ENCODE results near the gene FOXO3.

DNA sequence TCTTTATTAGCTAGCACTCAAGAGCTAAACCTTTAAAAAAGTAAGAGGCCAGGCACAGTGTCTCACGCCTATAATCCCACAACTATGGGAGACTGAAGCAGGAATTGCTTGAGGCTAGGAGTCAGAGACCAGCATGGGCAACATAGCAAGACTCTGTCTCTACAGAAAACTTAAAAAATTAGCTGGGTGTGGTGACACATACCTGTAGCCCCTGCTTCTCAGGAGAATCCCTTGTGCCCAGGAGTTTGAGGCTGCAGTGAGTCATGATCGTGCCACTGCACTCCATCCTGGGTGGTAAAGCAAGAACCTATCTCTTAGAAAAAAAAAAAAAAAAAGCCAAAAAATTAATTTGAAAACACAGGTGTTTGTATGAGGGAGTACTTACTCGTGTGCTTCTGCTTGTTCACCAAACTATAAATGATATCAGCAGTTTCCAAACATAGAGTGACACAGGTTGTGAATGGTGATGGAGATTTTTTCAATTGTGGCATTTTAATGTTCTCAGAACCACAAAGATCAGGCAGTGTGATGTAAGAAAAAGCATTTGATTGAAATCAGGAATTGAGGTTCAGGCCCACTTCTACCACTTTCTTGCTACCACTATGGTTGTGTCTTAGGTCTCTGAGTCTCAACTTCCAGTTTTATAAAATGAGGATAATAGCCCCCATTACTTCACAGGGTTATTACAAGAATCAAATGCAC is 104.9 kb downstream of the FOXO3 start:
- TF ChIP-seq, protein P1, sequence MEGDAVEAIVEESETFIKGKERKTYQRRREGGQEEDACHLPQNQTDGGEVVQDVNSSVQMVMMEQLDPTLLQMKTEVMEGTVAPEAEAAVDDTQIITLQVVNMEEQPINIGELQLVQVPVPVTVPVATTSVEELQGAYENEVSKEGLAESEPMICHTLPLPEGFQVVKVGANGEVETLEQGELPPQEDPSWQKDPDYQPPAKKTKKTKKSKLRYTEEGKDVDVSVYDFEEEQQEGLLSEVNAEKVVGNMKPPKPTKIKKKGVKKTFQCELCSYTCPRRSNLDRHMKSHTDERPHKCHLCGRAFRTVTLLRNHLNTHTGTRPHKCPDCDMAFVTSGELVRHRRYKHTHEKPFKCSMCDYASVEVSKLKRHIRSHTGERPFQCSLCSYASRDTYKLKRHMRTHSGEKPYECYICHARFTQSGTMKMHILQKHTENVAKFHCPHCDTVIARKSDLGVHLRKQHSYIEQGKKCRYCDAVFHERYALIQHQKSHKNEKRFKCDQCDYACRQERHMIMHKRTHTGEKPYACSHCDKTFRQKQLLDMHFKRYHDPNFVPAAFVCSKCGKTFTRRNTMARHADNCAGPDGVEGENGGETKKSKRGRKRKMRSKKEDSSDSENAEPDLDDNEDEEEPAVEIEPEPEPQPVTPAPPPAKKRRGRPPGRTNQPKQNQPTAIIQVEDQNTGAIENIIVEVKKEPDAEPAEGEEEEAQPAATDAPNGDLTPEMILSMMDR (IDR thresholded peaks at IDR 0.05) = no peak
- no peak for TF ChIP-seq POLR2A (IDR thresholded peaks at IDR 0.05)

Measured in testis (tissue), 2 donors.